Fibroblast of skin of left biceps (primary cell): Measurements from ENCODE around the gene ADGRD2.
A peak's percentile ranks its signal among the peaks of the same experiment; 100 is the strongest.

Experiments used
- DNase-seq, 2 experiments: peaks; one replicate each; pipeline ENCODE4 v3.0.0-alpha.2; 2013; ENCODE audit warnings: low read depth in 2 of 2

Gene ADGRD2

GRCh38 chr9:124479947-124480620 lies 29.8 kb downstream of the ADGRD2 start:
- no peak for DNase-seq

- no peak for DNase-seq
Measured at GRCh38 chr9:124480621-124480981, 30.4 kb downstream of the ADGRD2 start.

- DNase-seq: no peak
Measured at GRCh38 chr9:124481115-124481514, 30.9 kb downstream of the ADGRD2 start.

GRCh38 chr9:124482431-124483031 lies 32.3 kb downstream of the ADGRD2 start:
- DNase-seq: no peak

GRCh38 chr9:124483481-124483880 lies 33.2 kb downstream of the ADGRD2 start:
- no peak for DNase-seq

GRCh38 chr9:124485201-124485600 lies 35.0 kb downstream of the ADGRD2 start:
- DNase-seq: no peak

GRCh38 chr9:124485936-124486335 lies 35.7 kb downstream of the ADGRD2 start:
- DNase-seq: no peak

GRCh38 chr9:124486778-124487259 lies 36.6 kb downstream of the ADGRD2 start:
- DNase-seq: no peak

GRCh38 chr9:124487260-124488182 lies 37.3 kb downstream of the ADGRD2 start:
- DNase-seq: no peak

GRCh38 chr9:124488641-124489210 lies 38.5 kb downstream of the ADGRD2 start:
- no peak for DNase-seq

- peak; percentile 6 to 13 for DNase-seq
Measured at GRCh38 chr9:124489222-124489621, 39.0 kb downstream of the ADGRD2 start.

GRCh38 chr9:124490004-124490403 lies 39.8 kb downstream of the ADGRD2 start:
- DNase-seq: no peak

GRCh38 chr9:124491049-124491975 lies 41.1 kb downstream of the ADGRD2 start:
- no peak for DNase-seq

GRCh38 chr9:124492818-124493217 lies 42.6 kb downstream of the ADGRD2 start:
- no peak for DNase-seq

GRCh38 chr9:124493218-124493617 lies 43.0 kb downstream of the ADGRD2 start:
- DNase-seq: no peak

GRCh38 chr9:124493794-124494479 lies 43.7 kb downstream of the ADGRD2 start:
- no peak for DNase-seq

- DNase-seq: no peak
Measured at GRCh38 chr9:124495126-124496074, 45.1 kb downstream of the ADGRD2 start.

- no peak for DNase-seq
Measured at GRCh38 chr9:124496075-124496449, 45.8 kb downstream of the ADGRD2 start.

GRCh38 chr9:124496463-124496862 lies 46.2 kb downstream of the ADGRD2 start:
- DNase-seq: no peak
